Urinary bladder (tissue), 4 donors: ENCODE measurements around the gene KIAA1328. TPM values are rescaled to one million over a fixed set of nuclear protein-coding genes. Genes with fewer than 3 reads are reported as not detected.
"Not testable (repeated sequence)": the region's sequence is repeated elsewhere in the genome, so short reads cannot be mapped to it uniquely, and the experiment has no call there.

Source experiments
- DNase-seq: peaks from one replicate; pipeline ENCODE4 v3.0.0-alpha.2; 2015; ENCODE audit errors: extremely low spot score
- H3K27ac ChIP-seq: one replicate; pipeline ENCODE4 v1.5.1; 2013; ENCODE audit warnings: low read depth, mild to moderate bottlenecking, moderate library complexity
- H3K36me3 ChIP-seq: one replicate; pipeline ENCODE4 v1.6.1; 2013; ENCODE audit warnings: mild to moderate bottlenecking, moderate library complexity; ENCODE audit not compliant: insufficient read depth
- H3K4me1 ChIP-seq: one replicate; pipeline ENCODE4 v1.6.1; 2013; ENCODE audit warnings: mild to moderate bottlenecking, moderate library complexity; ENCODE audit not compliant: insufficient read depth
- H3K4me3 ChIP-seq: one replicate; pipeline ENCODE4 v1.5.1; 2013; ENCODE audit warnings: low read depth, low read length
- WGBS: extraction: QIAGEN DNeasy Blood & Tissue Kit; methylation state at CpG from one replicate; pipeline ENCODE4 v1.1.7; 2013; 5-methylcytosine and 5-hydroxymethylcytosine counted together
- polyA plus RNA-seq: library from polyadenylated mRNA; stranded (reverse); fragments of 200-250 nt; gene quantifications from one replicate; pipeline ENCODE4 v1.2.3, GENCODE V29; 2013
- total RNA-seq: library from RNA; depleted of rRNA; stranded (reverse); fragments of >200 nt; gene quantifications from one replicate; pipeline ENCODE4 v1.2.3, GENCODE V29; 2014
- donor health status: healthy with polysubstance abuse.
- donor health status: healthy.

The KIAA1328 gene
- total and polyA plus RNA-seq, 2 donors: 5.4 to 34.6 TPM

GRCh38 chr18:36813101-36813775, 15.7 kb upstream of the KIAA1328 start:
- Histone ChIP-seq H3K4me3 (no peak overlapping the region), H3K4me1 (no peaks in the 10 kb centered on the region), H3K36me3 (no peaks in the 10 kb centered on the region), H3K27ac (no peak overlapping the region)
- no peak for DNase-seq
- 79% methylated on average over 4 of the region's 4 CpGs for WGBS

- Histone ChIP-seq H3K4me1 (no peaks in the 10 kb centered on the region), H3K36me3 (no peaks in the 10 kb centered on the region), H3K4me3 (no peak overlapping the region), H3K27ac (no peak overlapping the region)
- no peak for DNase-seq
- WGBS: 79% methylated on average over 3 of the region's 3 CpGs
Observed at GRCh38 chr18:36813824-36814223, 15.1 kb upstream of the KIAA1328 start.

- 31% methylated on average over 1 of the region's 1 CpG for WGBS
- Histone ChIP-seq H3K36me3 (no peaks in the 10 kb centered on the region), H3K4me3 (no peak overlapping the region), H3K27ac (no peak overlapping the region), H3K4me1 (no peaks in the 10 kb centered on the region)
- no peak for DNase-seq
Observed at GRCh38 chr18:36814994-36815393, 13.9 kb upstream of the KIAA1328 start.

GRCh38 chr18:36816096-36816495, 12.8 kb upstream of the KIAA1328 start:
- H3K36me3 ChIP-seq, H3K4me3 ChIP-seq, DNase-seq, H3K27ac ChIP-seq, H3K4me1 ChIP-seq: not testable (repeated sequence)

- Histone ChIP-seq H3K4me3 (no peak overlapping the region), H3K36me3 (no peaks in the 10 kb centered on the region), H3K4me1 (no peaks in the 10 kb centered on the region), H3K27ac (no peak overlapping the region)
- DNase-seq: no peak
- WGBS: 100% methylated on average over 1 of the region's 1 CpG
Observed at GRCh38 chr18:36817039-36817438, 11.9 kb upstream of the KIAA1328 start.

- no peak overlapping the region for H3K4me3 ChIP-seq
- DNase-seq: no peak
- H3K27ac ChIP-seq: no peak overlapping the region
- no peaks in the 10 kb centered on the region for H3K4me1 ChIP-seq
- whole genome bisulfite sequencing: 96% methylated on average over 3 of the region's 3 CpGs
- H3K36me3 ChIP-seq: no peaks in the 10 kb centered on the region
Observed at GRCh38 chr18:36818652-36819051, 10.3 kb upstream of the KIAA1328 start.

GRCh38 chr18:36819621-36820020, 9.3 kb upstream of the KIAA1328 start:
- no peaks in the 10 kb centered on the region for H3K36me3 ChIP-seq
- H3K4me3 ChIP-seq: no peak overlapping the region
- H3K4me1 ChIP-seq: no peaks in the 10 kb centered on the region
- H3K27ac ChIP-seq: no peak overlapping the region
- no peak for DNase-seq

GRCh38 chr18:36821681-36822080, 7.2 kb upstream of the KIAA1328 start:
- no peaks in the 10 kb centered on the region for H3K36me3 ChIP-seq
- no peaks in the 10 kb centered on the region for H3K4me1 ChIP-seq
- DNase-seq: no peak
- H3K27ac ChIP-seq: no peak overlapping the region
- WGBS: 94% methylated on average over 4 of the region's 4 CpGs
- H3K4me3 ChIP-seq: no peak overlapping the region

GRCh38 chr18:36825526-36825925, 3.4 kb upstream of the KIAA1328 start:
- Histone ChIP-seq H3K4me3 (no peak overlapping the region), H3K27ac (no peak overlapping the region), H3K4me1 (no peaks in the 10 kb centered on the region), H3K36me3 (no peaks in the 10 kb centered on the region)
- DNase-seq: no peak

GRCh38 chr18:36826556-36826955, 2.4 kb upstream of the KIAA1328 start:
- Histone ChIP-seq H3K4me1 (no peaks in the 10 kb centered on the region), H3K4me3 (no peak overlapping the region), H3K36me3 (no peaks in the 10 kb centered on the region), H3K27ac (no peak overlapping the region)
- no peak for DNase-seq
- WGBS: 93% methylated on average over 3 of the region's 3 CpGs

GRCh38 chr18:36828157-36828629, 734 bp upstream of the KIAA1328 start:
- DNase-seq: peak; percentile 21
- WGBS: under 1% methylated on average over 18 of the region's 18 CpGs
- no peaks in the 10 kb centered on the region for H3K4me1 ChIP-seq
- peak overlapping the region; percentile 34 for H3K27ac ChIP-seq
- no peaks in the 10 kb centered on the region for H3K36me3 ChIP-seq
- H3K4me3 ChIP-seq: peak overlapping the region; percentile 53

GRCh38 chr18:36829362-36830157, 633 bp downstream of the KIAA1328 start:
- Histone ChIP-seq H3K4me3 (peak overlapping the region; percentile 53), H3K27ac (peak overlapping the region; percentile 0), H3K36me3 (no peaks in the 10 kb centered on the region), H3K4me1 (no peaks in the 10 kb centered on the region)
- WGBS: 10% methylated on average over 17 of the region's 17 CpGs
- no peak for DNase-seq

GRCh38 chr18:36830158-36830495, 1.2 kb downstream of the KIAA1328 start:
- 33% methylated on average over 1 of the region's 1 CpG for WGBS
- H3K36me3 ChIP-seq: no peaks in the 10 kb centered on the region
- H3K27ac ChIP-seq: no peak overlapping the region

GRCh38 chr18:36831139-36831538, 2.2 kb downstream of the KIAA1328 start:
- Histone ChIP-seq H3K36me3 (no peaks in the 10 kb centered on the region), H3K4me3 (no peak overlapping the region), H3K27ac (no peak overlapping the region), H3K4me1 (no peaks in the 10 kb centered on the region)
- WGBS: 23% methylated on average over 1 of the region's 1 CpG
- DNase-seq: no peak

More at GRCh38 chr18:36830158-36830495, 1.2 kb downstream of the KIAA1328 start:
- DNase-seq: no peak
- Histone ChIP-seq H3K4me1 (no peaks in the 10 kb centered on the region), H3K4me3 (peak overlapping the region; percentile 53)
